ENCODE data around the gene MAGI2.

Gene MAGI2

DNA sequence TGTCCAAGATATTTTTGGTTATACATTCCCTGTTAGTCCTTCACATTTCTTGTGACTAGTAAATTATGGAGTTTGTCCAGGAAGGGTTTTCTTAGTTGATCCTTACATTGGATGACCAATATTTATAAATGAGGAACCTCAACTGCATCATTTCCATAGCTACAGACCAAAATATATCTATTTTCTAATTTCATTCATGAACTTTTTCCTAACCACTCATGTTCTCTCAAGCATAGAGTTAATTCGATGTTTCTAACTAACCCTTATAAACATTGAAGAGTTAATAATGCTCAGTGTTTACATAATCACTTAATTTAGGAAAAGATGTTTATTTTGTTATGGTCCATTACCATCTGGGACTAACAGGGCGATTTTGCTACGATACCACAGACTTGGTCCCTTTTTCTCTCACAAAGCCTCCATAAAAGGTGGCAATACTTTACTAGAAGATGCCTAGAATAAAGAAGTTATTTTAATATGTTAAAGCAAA, 591.0 kb downstream of the MAGI2 start:
- no peak overlapping the region for H3K4me3 ChIP-seq (ENCODE audit: low read depth, low read length)
- TF ChIP-seq CTCF (IDR thresholded peaks at IDR 0.05; ENCODE audit: low read depth, low read length), result no peak

DNA sequence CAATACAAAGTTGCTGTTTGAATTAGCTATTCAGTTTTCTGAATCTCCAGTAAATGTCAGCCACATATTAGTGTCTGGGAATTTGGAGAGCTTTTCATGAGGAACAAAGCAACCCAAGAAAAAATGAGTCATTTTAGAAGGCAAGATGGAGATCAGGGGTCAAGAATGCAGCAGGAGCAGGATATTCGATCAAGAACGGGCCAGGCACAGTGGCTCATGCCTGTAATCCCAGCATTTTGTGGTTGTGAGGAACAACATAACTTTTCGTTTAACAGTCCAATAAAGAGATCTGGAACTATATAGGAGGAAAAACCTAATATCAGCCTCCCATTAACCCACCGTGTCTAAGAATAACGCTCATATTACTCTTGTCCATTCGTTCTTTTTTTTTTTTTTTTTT, 600.5 kb downstream of the MAGI2 start:
- TF ChIP-seq CTCF (IDR thresholded peaks at IDR 0.05; ENCODE audit: low read depth, low read length), result no peak

GRCh38 chr7:78850093-78850740, 603.2 kb downstream of the MAGI2 start:
- no peak overlapping the region for H3K4me3 ChIP-seq (ENCODE audit: low read depth, low read length)
- no peak for TF ChIP-seq CTCF (IDR thresholded peaks at IDR 0.05; ENCODE audit: low read depth, low read length)

More for the DNA sequence above, 600.5 kb downstream of the MAGI2 start:
- H3K4me3 ChIP-seq (ENCODE audit: low read depth, low read length), result no peak overlapping the region

DNA sequence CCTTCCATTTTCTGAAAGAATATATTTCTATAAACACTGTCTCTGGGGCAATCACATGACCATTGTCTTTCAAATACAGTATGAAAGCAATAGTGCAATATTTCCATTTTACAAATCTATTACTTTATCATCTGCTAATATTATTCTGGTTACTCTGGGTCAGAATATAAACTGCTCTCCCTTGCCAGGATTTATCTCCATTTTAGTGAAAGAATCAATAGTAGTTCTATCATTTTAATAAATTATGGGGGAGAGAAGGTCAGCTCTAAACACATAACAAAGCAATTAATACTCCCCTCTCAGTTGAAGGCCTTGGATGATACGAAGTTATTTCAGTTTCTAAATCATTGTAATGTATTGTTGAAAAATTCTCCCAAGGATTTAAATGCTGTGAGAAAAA, 608.3 kb downstream of the MAGI2 start:
- H3K4me3 ChIP-seq (ENCODE audit: low read depth, low read length), result no peak overlapping the region
- TF ChIP-seq CTCF (IDR thresholded peaks at IDR 0.05; ENCODE audit: low read depth, low read length), result no peak

DNA sequence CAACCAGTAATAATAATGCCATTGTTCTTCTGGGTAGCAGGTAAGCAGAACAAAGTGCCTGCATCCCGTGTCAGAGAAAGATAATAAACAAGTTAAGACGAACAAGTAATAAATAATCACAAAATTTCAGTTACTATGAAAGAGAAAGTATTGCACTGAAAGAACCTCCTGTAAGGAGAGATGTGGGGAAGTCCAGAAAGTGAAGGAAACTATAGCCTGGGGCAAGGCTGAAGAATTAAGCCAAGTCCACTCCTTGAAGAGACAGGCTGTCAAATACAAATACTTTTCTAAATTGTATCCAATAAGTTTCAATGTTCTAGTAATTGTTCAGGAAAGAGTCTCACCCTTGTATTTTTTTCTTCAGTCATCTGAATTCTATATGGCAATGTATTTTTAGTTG, 611.4 kb downstream of the MAGI2 start:
- TF ChIP-seq CTCF (IDR thresholded peaks at IDR 0.05; ENCODE audit: low read depth, low read length), result no peak
- no peak overlapping the region for H3K4me3 ChIP-seq (ENCODE audit: low read depth, low read length)

- no peak for TF ChIP-seq CTCF (IDR thresholded peaks at IDR 0.05; ENCODE audit: low read depth, low read length)
- H3K4me3 ChIP-seq (ENCODE audit: low read depth, low read length), result no peak overlapping the region
These were observed 617.6 kb downstream of the MAGI2 start for GRCh38 chr7:78835897-78836296.

GRCh38 chr7:78828317-78828716, 625.1 kb downstream of the MAGI2 start:
- no peak overlapping the region for H3K4me3 ChIP-seq (ENCODE audit: low read depth, low read length)
- no peak for TF ChIP-seq CTCF (IDR thresholded peaks at IDR 0.05; ENCODE audit: low read depth, low read length)
